MM.1S (cell line): ENCODE data around the gene MAD1L1.

ENCODE experiments used
- DNase-seq: peaks from one replicate; pipeline ENCODE4 v3.0.0-alpha.2; 2015
- H2AFZ ChIP-seq: fragments of 300-600 bp; sonication (generic); 2 replicates; pipeline ENCODE4 v1.6.0; 2016; ENCODE audit warnings: antibody characterized with exemption, low read length
- H3F3A ChIP-seq: fragments of 300-600 bp; sonication (generic); 2 replicates; pipeline ENCODE4 v1.6.1; 2016; ENCODE audit warnings: mild to moderate bottlenecking, antibody characterized with exemption, low read length, moderate library complexity, mixed read lengths; ENCODE audit not compliant: insufficient read depth
- H3K27ac ChIP-seq: fragments of 300-600 bp; sonication (generic); 2 replicates; pipeline ENCODE4 v1.5.1; 2016; ENCODE audit warnings: mild to moderate bottlenecking, low read length
- H3K27me3 ChIP-seq: fragments of 300-600 bp; sonication (generic); replicated peaks from 2 replicates; pipeline ENCODE4 v1.6.0; 2016; ENCODE audit warnings: low read length; ENCODE audit not compliant: insufficient read depth
- H3K36me3 ChIP-seq: fragments of 300-600 bp; sonication (generic); replicated peaks from 2 replicates; pipeline ENCODE4 v1.6.1; 2016; ENCODE audit warnings: mild to moderate bottlenecking, low read length, mixed read lengths; ENCODE audit not compliant: insufficient read depth
- H3K4me1 ChIP-seq: fragments of 300-600 bp; sonication (generic); 2 replicates; pipeline ENCODE4 v1.6.1; 2016; ENCODE audit warnings: low read length, mixed read lengths
- H3K4me2 ChIP-seq: fragments of 300-600 bp; sonication (generic); 2 replicates; pipeline ENCODE4 v1.6.0; 2016; ENCODE audit warnings: low read depth, low read length
- H3K4me3 ChIP-seq: fragments of 300-600 bp; sonication (generic); 2 replicates; pipeline ENCODE4 v1.5.1; 2016; ENCODE audit warnings: low read length, mixed read lengths
- H3K79me2 ChIP-seq: fragments of 300-600 bp; sonication (generic); 2 replicates; pipeline ENCODE4 v1.6.1; 2016; ENCODE audit warnings: mixed run types, low read length, mixed read lengths
- H3K9ac ChIP-seq: fragments of 300-600 bp; sonication (generic); 2 replicates; pipeline ENCODE4 v1.6.1; 2016; ENCODE audit warnings: low read length, mixed read lengths
- H3K9me2 ChIP-seq: fragments of 300-600 bp; sonication (generic); replicated peaks from 2 replicates; pipeline ENCODE4 v1.6.1; 2016; ENCODE audit warnings: mild to moderate bottlenecking, low read length, mixed read lengths; ENCODE audit not compliant: insufficient read depth
- H3K9me3 ChIP-seq: fragments of 300-600 bp; sonication (generic); replicated peaks from 2 replicates; pipeline ENCODE4 v1.6.1; 2016; ENCODE audit warnings: mild to moderate bottlenecking, low read length, mixed read lengths; ENCODE audit not compliant: insufficient read depth
- H4K20me1 ChIP-seq: fragments of 300-600 bp; sonication (generic); 2 replicates; pipeline ENCODE4 v1.6.1; 2016; ENCODE audit warnings: mild to moderate bottlenecking, low read length, moderate library complexity, mixed read lengths; ENCODE audit not compliant: insufficient read depth
- CTCF ChIP-seq: fragments of 300-600 bp; sonication (generic); IDR thresholded peaks from 2 replicates; pipeline ENCODE4 v1.5.1; 2016; ENCODE audit warnings: antibody characterized with exemption, low read length, mixed read lengths
- EZH2 ChIP-seq: fragments of 300-600 bp; sonication (generic); optimal IDR thresholded peaks from 2 replicates; pipeline ENCODE3; 2017; ENCODE audit warnings: low read depth, mild to moderate bottlenecking, antibody characterized with exemption, low read length, mixed read lengths
- EZH2phosphoT487 ChIP-seq: fragments of 300-600 bp; sonication (generic); IDR thresholded peaks from 2 replicates; pipeline ENCODE4 v1.6.1; 2018; ENCODE audit warnings: antibody characterized with exemption, low read length

MAD1L1 gene

GRCh38 chr7:1865000-1865555 is 367.7 kb downstream of the MAD1L1 start:
- Histone ChIP-seq H3K9ac (no peak overlapping the region), H3K4me3 (no peak overlapping the region), H3K36me3 (no peaks in the 10 kb centered on the region), H4K20me1 (no peaks in the 10 kb centered on the region), H3K27ac (no peak overlapping the region), H3K4me1 (no peaks in the 10 kb centered on the region), H3F3A (no peaks in the 10 kb centered on the region), H3K79me2 (no peaks in the 10 kb centered on the region), H3K4me2 (no peak overlapping the region), H3K27me3 (no peaks in the 10 kb centered on the region), H2AFZ (no peak overlapping the region), H3K9me3 (no peaks in the 10 kb centered on the region), H3K9me2 (no peaks in the 10 kb centered on the region)
- no peak for DNase-seq
- TF ChIP-seq EZH2phosphoT487: no peak
- no peak for TF ChIP-seq EZH2
- no peak for TF ChIP-seq CTCF

- Histone ChIP-seq H3K27ac (no peak overlapping the region), H3K27me3 (no peaks in the 10 kb centered on the region), H3K4me1 (no peaks in the 10 kb centered on the region), H4K20me1 (no peaks in the 10 kb centered on the region), H3K4me3 (no peak overlapping the region), H3K36me3 (no peaks in the 10 kb centered on the region), H2AFZ (no peak overlapping the region), H3K9me3 (no peaks in the 10 kb centered on the region), H3K4me2 (no peak overlapping the region), H3K9me2 (no peaks in the 10 kb centered on the region), H3F3A (no peaks in the 10 kb centered on the region), H3K9ac (no peak overlapping the region), H3K79me2 (no peaks in the 10 kb centered on the region)
- TF ChIP-seq EZH2phosphoT487: no peak
- TF ChIP-seq CTCF: no peak
- no peak for DNase-seq
Measured at GRCh38 chr7:1864161-1864940, 368.4 kb downstream of the MAD1L1 start.

- H3K4me2 ChIP-seq: no peak overlapping the region
- no peak overlapping the region for H2AFZ ChIP-seq
- DNase-seq: no peak
- H3K9me3 ChIP-seq: no peaks in the 10 kb centered on the region
- TF ChIP-seq EZH2phosphoT487 (no peak), CTCF (no peak), EZH2 (no peak)
- H3K27ac ChIP-seq: no peak overlapping the region
- H3K9me2 ChIP-seq: no peaks in the 10 kb centered on the region
- no peaks in the 10 kb centered on the region for H3F3A ChIP-seq
- H3K4me3 ChIP-seq: no peak overlapping the region
- H3K9ac ChIP-seq: no peak overlapping the region
- H3K79me2 ChIP-seq: no peaks in the 10 kb centered on the region
- H3K4me1 ChIP-seq: no peaks in the 10 kb centered on the region
- H3K36me3 ChIP-seq: no peaks in the 10 kb centered on the region
- H4K20me1 ChIP-seq: no peaks in the 10 kb centered on the region
- H3K27me3 ChIP-seq: no peaks in the 10 kb centered on the region
Measured at GRCh38 chr7:1863091-1863900, 369.4 kb downstream of the MAD1L1 start.
